AG08396 (cell line): ENCODE measurements around the gene STARD3NL.
"Not testable (repeated sequence)": the region's sequence is repeated elsewhere in the genome, so short reads cannot be mapped to it uniquely, and the experiment has no call there.

Source experiments
- DNase-seq: peaks from one replicate; pipeline ENCODE4 v3.0.0; 2012; ENCODE audit warnings: low spot score, mixed read lengths

The STARD3NL gene

DNA sequence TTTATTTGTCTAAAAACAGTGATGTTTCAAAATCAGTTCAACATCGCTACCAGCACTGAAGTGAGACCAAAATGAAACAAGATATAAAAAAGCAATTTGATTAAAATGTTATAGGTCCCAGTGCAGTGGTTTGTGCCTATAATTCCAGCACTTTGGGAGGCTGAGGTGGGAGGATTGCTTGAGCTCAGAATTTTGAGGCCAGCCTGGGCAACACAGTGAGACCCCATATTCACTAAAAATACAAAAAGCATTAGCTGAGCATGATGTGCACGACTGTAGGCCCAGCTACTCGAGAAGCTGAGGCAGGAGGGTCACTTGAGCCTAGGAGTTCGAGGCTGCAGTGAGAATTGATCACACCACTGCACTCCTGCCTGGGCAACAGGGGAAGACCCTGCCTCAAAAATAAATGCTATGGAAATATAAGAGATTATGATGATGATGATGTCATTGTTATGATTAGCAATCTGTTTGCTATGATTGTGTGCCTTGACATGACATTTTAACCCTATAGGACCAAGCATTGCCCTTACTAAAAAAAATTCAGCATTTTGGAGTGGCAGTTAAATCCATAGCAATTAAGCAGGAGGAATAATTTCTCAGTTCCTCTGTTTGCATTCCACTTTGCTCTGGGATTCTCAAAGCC, 91.8 kb downstream of the STARD3NL start:
- not testable (repeated sequence) for DNase-seq

DNA sequence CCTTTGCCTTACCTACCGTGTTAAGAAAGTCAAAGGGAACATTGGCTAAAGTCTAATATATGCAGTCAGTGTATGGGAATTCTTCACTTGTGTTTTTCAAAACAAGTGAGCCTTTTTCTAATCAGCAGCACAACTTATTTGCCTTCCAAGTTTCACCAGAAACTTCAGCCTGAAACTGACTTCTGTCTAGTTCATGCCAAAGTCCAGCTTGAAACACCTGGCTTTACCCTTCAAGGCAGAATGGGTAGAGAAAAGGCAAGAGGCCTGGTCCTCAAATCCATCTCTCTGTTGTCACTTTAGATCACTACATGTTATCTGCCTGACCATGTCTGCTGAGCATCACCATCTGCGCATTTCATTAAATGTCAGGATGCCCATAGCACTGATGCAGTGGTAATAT, 92.4 kb downstream of the STARD3NL start:
- DNase-seq = not testable (repeated sequence)

DNA sequence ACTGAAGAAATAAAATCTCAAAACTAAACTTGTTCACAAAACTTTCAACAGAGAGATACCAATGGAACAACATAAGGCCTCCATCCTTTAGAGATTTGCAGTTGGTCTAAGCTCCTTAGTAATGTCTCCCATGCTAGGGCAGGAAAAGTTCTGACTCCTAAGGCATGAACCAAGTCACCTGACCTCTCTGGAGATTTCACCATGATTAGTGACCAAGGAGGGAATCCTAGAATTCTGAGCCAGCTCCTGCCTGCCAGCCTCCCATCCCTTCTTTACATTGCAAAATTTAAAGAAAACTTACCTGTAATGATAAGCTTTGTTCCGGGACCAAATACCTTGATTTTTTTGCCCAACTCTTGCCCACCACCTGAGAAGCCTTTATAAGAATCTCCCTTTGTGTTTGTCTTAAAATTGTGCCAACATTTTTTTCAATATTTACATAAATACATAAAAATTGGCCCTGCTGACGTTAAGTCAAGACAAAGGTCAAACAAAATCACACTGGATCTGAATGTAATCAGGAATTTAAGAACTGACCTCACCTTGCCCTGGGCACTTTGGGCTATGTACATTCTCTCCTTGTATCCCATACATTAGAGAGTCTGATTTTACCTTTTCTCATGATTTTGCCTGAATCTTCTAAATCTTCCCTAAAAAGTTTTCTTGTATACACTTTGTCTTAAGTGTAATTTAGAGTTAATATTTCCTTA, 95.4 kb downstream of the STARD3NL start, which contains the start of gene TARP:
Gene TARP, minus strand, starts transcription at position 351 of the 710 bp plus-strand sequence.
- DNase-seq = no peak

DNA sequence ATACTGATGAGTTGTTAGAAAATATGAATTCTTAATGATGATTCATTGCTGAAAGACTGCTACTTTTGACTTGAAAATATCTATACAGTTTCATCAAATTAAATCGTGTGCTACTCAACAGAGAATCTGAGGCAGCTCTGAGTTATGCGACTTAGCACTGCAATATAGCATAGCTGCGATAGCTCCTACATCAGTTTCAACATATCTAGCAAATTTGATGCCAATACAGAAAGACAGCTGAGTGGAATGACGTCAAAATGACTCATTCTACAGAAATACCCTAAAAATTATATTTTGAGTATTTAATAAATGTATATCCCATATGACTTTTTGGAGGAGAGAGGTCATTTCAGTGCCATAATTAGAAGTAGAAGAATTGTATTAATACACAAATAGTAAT, 96.4 kb downstream of the STARD3NL start:
- no peak for DNase-seq

DNA sequence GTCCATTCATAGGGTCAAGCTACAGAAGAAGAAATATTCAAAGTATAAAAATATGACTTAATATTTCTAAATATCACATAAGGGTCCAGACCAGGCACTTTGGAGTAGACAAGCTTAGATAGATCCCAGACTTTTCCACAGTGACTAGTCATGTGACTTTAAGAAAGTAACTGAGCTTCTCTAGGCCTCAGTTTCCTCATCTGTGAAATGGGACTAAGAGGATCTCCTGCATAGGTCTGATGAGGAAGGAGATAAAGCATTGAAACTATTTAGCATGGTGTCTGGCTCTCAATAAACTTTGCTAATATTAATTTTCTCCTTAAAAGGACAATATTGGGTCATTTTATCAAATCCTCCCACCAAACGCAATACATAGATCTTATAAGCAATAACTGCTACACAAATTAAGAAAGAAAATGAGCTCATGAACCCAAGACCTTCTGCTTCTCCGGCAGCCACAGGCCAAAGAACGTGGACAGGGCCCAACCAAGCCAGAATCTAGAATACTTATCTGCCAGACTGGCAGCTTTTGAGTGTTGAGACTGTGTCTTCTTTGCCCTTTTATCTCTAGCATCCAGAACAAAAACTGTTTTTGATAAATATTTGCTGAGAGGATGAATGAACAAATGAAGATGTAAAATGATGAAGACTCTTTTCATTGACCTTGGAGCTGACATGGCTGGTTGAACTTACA, 97.0 kb downstream of the STARD3NL start:
- no peak for DNase-seq

DNA sequence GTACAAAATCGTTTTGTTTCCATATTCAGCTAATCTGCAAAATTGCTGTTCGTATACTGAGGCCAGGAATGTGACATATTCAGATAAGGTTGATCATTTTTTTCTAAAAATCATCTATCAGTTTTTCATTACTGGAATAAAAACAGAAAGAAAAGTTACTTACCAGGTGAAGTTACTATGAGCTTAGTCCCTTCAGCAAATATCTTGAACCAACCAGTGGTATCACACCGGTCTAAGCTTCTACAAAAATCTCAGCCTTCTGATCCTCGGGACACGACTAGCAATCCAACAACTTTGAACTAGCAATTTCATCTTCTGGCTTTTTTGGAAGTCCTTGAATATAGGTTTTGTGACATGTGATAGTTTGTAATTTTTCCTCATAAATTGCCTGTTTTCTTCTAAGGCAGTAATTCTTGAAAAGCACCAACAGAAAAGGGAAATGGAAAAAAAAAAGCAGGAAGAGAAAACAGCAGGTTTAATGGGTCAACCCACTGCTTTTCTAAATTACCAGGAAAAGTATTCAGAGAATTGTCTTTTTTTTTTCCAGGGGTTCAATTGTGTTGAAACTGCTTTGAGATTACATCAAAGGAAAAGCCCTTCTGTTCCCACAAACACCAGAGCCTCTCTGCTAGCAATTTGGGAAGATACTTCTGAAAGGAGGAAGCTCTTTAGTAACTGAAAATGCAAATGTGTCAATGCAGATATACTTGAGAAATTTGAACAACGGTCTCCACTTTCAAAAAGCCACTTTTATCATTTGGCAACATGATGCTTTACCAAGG, 98.2 kb downstream of the STARD3NL start:
- no peak for DNase-seq

DNA sequence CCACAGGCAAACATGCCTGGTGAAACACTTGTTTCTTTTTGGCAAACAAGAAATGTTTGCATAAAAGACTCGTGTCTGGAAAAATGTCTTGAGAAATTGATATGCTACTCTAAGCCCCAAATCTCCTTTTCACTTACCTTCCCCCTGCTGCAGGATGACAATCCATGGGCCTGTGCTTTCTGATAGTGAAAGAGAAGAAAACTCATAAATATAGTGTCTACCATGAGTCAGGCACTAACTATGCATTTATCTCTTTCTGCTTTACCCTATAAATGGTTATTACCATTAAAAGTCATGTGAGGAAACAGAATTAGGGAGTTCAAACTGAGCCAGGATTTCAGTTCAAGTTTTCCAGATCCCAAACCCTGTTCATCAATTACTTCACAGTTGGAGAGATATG, 102.0 kb downstream of the STARD3NL start:
- no peak for DNase-seq
